DMS53 treated with DMSO at 0.1 percent for 48 hours (cell line): ENCODE measurements around the gene UNC5B.
"Not testable (repeated sequence)": the region's sequence is repeated elsewhere in the genome, so short reads cannot be mapped to it uniquely, and the experiment has no call there.

ENCODE experiments used
- DNase-seq: peaks from one replicate; lab custom pipeline; 2025; ENCODE audit not compliant: unreplicated experiment; lab: John Stamatoyannopoulos, UW

Gene UNC5B

DNA sequence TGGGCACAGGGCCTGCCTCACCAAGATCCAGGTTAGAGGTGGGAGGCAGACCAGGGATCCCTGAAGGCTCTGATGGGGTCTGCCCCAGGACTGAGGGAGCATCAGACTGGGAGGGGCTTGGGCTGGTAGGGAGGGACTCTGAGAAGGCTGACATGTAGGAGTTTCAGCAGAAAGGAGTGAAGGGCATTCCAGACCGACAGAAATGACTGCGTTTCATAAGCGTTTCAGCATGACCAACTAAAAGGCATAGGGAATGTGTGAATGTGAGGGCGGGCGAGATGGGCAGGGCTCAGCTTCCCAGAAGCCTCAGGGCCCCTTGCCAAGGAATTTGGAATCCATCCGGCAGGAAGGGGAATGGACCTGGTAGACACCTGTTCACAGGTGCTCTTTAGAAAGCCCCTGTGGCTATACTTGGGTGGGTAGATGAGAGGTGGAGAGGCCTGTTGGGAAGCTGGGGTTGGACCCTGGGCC lies 81.8 kb downstream of the UNC5B start:
- DNase-seq: no peak

DNA sequence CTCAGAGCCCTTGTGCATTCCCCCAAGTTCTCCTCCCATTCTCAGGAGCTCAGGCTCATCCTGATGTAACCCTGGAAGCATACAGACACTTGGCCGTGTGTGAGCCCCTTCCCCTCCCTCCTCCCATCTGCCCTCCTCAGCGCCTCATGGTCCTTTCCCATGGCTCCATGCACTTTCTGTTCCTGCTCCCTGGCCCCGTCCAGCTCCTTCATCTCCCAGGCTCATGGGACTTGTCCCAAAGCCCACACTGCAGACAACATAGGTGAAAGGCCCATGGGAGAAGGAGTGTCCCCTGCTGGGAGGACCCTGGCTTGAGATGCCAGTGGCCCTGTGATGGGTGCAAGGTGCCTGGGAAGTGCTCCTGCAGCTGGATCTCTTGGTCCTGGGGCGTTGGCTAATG lies 82.5 kb downstream of the UNC5B start:
- no peak for DNase-seq

DNA sequence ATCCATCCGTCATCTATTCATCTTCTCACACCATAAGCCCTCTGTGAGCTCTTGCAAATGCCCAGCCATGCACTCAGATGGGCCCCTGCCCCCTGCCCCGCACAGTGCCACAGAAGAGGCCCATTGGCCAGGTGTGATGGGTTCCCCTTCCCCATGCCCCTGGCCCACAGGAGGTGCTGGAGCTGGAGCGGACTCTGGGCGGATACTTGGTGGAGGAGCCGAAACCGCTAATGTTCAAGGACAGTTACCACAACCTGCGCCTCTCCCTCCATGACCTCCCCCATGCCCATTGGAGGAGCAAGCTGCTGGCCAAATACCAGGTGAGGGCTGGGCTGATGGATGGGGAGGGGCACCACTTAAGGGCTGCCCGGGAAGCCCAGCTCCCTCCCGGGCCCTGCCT lies 83.3 kb downstream of the UNC5B start:
- no peak for DNase-seq

DNA sequence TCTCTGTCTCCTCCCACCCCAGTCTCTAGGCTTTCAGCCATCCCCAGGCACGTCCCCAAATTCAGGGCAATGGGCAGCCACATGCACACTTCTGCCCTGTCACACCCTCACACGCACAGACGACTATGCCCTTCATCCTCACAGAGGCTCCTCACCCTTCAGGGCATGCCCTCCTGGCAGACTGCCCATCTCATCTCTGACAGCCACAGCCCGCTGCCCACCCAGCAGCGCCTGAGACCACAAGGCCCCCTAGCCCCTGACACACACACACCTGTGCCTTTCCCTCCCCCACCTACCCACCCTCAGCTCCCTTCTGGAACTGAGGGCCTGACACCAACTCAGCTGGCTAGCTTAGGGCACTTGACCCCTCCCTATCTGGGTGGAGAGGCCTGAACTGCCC lies 83.7 kb downstream of the UNC5B start:
- no peak for DNase-seq

DNA sequence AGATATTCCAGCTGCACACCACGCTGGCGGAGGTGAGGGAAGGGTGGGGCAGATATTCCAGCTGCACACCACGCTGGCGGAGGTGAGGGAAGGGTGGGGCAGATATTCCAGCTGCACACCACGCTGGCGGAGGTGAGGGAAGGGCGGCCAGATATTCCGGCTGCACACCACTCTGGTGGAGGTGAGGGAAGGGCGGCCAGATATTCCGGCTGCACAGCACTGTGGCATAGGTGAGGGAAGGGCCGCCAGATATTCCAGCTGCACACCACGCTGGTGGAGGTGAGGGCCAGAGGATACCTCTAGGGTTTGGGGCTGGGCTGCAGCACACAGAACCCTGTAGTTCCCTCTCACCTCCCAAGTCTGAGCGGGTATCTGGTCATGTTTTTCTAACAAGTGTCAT lies 84.4 kb downstream of the UNC5B start:
- DNase-seq: not testable (repeated sequence)

DNA sequence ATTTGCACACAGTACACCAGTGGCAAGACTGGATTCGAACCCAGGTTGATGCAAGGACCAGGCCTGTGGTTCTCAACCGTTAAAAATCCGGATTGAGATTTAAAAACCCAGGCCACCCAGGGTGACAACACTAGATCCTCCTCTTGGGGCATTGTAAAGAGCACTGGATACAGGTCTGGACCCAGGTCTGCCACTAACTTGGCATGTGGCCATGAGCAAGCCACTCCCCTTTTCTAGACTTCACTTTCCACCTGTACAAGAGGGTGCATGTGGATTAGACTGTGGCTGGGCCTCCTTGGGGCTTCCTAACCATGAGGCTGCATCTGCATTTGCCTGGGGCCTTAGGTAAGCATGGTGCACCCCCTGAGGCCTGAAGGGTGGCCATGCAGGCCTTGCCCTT lies 85.0 kb downstream of the UNC5B start:
- DNase-seq: no peak

DNA sequence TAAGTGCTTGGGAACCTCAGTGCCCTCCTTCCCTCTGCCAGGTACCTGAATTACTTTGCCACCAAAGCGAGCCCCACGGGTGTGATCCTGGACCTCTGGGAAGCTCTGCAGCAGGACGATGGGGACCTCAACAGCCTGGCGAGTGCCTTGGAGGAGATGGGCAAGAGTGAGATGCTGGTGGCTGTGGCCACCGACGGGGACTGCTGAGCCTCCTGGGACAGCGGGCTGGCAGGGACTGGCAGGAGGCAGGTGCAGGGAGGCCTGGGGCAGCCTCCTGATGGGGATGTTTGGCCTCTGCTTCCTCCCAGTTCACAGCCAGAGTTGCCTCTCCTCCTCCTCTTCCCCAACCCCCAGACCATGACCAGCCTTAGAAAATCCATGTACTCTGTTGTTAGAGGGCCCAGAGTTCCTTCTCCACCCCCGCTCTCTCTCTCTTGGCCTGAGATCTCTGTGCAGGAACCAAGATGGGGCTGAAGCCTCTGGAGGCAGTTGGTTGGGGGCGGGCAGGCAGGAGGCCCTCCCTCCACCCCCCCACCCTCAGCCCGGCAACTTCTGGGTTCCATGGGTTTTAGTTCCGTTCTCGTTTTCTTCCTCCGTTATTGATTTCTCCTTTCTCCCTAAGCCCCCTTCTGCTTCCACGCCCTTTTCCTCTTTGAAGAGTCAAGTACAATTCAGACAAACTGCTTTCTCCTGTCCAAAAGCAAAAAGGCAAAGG lies 86.9 kb downstream of the UNC5B start:
- no peak for DNase-seq

DNA sequence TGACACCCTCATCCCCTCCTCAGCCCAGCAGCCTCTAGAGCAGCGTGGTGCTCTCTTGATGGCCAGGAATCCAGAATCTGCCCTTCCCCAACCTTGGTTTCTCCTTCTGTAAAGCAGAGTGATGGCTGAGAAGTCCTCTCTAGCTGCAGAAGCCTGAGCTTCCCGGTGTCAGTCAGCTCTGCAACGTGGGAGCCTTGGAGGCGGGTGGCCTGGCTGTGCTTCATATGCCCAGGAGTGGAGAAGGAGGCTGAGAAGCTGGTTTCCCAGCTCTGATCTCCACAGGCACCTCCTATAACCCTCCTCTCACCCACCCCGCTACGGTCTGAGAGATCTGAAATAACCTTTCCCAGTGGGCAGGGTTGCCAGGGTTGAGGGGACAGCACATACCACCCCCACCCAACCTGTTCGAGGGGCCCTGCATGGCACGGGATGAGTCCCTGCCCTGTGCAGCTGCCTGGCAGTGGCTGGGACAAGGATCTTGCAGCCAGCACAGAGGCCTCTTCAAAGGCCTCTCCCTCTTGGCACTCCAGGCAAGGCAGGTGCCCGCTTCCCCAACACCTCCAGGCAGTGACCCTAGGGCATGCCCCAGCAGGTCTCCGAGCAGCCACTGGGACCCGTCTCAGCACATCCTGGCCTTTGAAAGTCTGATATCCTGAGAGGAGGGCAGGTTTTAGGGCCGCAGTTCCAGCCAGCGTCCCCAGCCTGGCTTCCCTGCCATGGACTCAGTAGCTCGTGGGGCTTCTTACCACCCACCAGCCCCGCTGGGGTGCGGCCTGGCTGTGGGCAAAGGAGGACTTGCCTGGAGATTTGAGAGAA lies 88.4 kb downstream of the UNC5B start:
- no peak for DNase-seq

DNA sequence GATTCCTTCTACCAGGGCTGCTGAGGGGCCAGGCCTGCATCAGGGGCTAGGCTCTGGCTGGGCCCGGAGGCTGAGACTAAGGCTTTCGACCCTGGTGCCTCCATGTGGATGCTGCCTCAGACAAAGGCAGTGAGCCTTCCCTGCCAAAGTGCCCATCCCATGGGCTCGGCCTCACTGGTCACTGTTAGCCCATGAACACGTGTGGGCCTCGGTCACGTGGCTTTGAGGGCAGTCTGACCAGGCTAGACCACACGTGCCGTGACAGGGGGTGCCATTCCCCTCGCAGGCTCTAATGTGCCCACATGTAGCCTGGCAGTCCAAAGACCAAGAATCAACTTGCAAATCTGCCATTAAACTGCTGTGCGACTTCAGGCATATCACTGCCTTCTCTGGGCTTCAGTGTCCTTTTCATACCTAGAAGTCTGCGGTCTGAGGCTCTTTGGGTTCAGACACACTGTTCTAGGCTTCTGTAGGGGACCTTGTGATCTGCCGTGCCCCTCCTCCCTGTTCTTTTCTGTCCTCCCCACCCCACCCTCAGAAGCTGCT lies 89.1 kb downstream of the UNC5B start:
- no peak for DNase-seq

DNA sequence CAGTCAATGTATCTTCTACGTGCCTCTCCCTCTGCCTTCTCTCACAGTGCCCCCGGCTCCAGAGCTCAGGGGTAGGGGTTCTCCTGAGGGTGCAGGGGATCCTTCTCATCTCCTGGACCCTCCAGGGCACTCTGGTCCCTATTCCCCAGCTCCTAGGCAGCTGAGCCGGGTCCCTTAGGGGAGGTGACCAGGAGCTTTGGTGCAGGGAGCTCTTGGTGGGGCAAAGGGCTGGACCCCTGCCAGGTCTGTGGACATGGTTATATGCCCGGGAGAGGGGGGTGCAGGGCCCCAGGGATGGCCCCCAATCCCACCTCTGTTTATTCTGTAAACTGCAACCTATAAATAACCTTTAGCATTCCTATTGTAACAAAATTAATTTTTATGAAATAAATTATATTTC lies 90.1 kb downstream of the UNC5B start:
- DNase-seq: no peak

DNA sequence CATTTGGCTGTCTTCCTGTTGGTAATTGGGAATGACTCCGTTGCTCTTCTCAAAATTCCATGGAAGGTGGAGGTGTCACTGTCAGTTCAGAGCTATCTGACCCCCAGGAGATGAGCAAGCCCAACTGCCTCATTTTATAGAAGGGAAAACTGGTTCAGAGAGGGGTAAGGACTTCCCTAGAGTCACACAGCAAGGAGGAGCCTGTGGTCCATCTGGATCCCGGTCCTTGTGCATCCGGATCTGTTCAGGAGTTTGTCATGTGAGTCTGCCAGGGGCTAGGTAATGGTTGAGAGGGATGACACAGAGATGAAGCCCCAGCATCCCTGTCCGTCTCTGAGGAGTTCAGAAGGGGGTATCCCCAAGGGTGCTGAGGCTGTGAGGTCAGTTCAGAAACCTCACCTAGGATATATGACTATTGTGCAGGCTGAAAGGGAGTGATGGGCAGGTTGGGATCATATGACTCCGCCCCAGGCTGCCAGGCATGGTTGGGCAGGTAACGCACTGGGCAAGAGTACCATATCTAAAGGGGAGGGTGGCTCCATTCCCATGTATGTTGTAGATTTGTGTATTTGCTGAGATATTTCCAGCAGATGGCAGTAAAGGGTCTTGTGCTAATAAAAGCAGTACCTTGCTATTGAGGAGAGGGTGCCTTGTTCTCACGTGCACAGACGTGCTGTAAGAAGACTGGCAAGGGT lies 90.7 kb downstream of the UNC5B start:
- peak; percentile 69 for DNase-seq

DNA sequence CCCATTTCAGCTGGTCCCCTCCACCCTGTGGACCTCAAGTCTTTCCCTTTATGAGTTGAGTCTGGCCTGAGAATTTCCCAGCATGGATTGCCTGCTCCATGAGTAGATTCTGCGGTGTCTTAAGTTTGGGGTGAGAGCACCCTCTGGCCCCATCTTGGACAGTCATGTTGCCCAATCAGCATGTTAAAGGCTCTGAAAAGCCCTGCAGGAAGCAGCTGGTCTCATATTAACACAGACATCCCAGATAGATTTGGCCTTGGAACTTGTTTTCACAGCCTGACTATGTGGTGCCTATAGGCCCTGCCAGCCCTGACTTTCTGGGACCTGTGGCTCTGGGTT lies 91.2 kb downstream of the UNC5B start:
- DNase-seq: no peak

DNA sequence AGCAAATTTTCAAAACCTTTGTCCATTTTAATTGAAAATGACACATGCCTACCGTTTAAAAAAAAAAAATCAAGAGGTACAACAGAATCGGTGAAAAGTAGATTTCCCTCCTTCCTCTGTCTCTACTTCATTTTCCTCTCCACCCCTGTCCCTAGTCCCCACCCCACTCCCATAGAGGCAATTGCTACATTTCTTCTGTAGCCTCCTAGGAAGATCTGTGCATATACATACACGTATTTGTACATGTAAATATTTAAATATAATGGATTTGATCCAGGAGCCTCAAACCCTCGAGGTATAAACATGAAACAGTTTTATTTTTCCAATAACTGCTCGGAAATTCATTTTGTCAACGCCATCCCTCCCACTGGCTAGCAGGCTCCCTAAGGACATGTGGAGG lies 92.5 kb downstream of the UNC5B start:
- DNase-seq: no peak

DNA sequence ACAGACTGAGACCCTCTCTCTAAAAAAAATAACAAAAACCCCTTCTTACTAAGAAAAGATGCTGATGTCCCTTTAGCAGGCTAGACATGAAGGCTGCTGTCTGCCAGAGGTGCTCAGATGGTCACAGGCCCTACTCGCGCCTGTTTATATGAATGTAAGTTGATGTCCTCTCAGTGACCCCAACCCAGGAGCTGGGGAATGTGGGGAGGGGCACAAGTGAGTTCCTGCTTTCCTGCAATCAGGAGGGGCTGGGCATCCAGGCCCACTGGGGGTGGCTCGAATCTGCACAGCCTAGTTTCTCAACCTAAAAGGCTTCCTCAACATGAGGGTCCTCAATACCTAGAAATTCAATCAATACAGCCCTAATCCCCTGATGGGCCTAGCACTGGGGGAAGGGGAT lies 94.6 kb downstream of the UNC5B start:
- DNase-seq: no peak

DNA sequence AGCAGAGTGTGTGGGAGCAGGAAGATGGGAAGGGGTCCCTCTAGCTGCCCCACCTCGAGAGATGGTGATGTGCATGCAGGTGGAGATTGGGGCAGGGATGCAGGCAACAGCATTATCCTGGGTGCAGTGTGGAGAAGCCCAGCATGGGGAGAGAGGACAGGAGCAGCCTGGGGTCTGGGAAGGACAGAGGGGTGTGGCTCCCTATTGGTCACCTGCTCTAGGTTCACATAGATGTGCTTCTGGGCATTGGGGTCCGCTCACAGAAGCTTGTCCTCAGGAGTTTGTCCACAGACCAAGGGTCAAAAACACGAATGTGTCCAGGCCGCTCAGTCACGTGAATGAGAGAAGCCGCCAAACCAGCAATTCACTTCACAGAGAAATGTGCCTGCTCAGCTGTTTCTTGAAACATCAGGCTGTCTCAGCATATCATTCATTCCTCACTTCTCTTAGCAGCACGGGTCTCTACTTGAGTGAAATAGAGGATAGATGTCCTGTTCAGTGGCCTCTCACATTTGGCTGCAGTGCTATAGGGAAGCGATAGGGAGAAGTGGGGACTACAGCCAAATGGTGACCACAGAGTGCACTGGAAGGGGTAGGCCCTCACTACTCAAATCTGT lies 95.2 kb downstream of the UNC5B start:
- DNase-seq: no peak

DNA sequence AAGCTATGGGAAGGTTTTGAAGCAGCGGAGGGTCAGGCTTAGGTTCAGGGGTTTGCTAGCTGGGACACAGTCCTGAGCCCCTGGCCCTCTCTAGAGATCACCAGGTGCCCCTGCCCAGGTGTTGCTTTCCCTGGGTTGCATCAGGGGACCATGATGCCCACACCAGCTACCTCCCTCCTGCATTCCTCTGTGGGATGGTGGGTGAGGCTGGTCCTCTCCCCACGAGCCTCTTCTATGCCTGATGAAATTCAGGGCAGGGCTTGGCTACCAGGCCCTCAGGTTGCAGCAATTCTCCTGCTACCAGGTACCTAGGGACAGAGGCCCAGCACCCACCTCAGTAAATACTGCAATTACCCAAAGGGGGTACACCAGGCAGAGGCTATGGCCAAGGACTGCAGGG lies 95.9 kb downstream of the UNC5B start:
- DNase-seq: no peak

DNA sequence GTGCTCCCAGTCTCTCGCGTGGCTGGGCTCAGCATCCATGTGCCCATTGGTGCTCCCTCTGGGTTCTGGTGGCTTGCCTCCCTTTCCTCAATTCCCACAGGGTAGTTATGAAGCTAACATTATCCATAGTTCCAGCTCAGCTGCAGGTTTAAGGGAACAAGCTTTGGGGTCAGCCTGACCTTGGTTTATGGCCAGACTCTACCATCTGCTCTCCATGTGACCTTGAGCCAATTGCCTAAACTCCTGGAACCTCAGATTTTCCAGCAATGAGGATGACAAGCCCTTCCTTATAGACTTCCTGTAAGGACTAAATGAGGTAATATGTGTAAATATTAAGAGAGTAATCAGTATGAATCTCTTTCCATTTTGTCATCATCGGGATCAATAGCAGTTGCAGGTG lies 96.6 kb downstream of the UNC5B start:
- no peak for DNase-seq

DNA sequence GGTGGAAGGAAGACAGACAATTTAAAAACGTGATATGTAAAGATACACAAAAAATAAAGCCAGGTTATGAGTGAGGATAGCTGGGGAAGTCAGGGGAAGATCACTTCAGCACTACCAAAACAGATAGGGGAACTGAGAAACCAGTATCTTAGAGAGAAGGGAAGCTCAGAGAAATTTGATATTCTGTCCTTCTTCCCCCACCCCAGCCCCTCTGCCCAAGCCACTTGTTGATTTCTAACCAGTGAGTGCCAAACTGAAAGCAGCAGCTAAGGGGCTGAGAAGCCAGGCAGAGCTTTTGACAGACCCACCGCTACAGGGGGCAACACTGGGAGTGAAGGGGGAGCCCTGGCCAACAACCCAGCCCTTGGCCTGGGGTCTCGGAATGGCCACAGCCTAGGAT lies 97.5 kb downstream of the UNC5B start:
- DNase-seq: no peak

DNA sequence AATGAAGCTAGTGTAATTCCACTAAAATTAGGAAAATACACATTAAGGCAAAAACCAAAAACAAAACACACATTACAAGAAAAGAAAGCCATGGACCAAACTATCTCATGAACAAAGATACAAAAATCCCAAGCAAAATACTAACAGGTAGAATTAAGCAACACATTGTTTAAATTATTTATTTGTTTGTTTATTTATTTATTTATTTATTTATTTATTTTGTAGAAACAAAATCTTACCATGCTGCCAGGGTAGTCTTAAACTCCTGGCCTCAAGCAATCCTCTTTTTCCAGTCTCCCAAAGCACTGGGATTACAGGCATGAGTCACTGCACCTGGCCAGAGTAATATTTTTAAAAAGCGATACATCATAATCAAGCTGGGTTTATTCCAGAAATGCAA lies 99.8 kb downstream of the UNC5B start:
- no peak for DNase-seq

DNA sequence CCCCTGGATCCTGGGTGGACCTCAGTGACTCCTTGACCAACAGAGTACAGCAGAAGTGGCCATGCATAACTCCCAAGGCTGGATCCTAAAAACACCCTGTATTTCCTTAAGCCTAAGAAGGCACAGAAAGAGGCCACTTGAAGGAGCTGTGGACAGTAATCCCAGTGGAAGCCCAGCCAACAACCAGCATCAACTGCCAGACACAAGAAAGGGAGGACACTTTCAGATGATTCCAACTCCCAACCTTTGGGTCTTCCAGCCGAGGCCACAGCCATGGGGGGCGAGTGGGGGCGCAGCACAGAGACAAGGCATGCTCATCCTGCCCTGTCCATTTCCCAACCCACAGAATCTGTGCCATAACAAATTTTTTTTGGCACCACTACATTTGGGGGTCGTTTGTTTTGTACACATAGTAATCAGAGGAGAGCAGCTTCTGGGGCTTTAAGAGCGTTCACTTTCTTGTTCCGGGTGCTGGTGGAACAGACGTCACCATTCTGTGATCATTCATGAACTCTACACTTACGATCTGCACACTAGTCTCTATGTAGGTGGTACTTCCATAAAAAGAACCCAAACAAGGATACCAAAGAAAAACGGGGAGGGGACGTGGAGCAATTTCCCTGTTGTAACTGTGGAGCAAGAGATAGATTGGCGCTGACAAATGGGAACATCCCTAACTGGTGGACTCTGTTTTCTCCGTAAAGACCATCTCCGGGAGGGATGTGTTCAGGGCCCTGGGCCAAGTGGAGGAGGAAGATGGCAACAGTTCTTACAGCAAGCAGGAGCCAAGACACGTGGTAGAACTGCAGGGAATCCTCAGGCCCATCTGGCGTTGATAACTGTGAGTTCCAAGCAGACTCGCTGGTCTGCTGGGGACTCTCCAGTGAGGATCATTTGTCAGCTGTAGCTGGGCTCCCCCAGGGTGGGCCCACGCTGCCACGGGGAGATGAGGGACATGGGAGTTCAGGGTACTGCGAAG lies 100.7 kb downstream of the UNC5B start:
- DNase-seq: no peak
